Right ventricle myocardium inferior (tissue), 1 donor: ENCODE measurements around the gene INSL6. TPM values are rescaled to one million over a fixed set of nuclear protein-coding genes. Genes with fewer than 3 reads are reported as not detected.
"Not testable (repeated sequence)": the region's sequence is repeated elsewhere in the genome, so short reads cannot be mapped to it uniquely, and the experiment has no call there.

ENCODE experiments used
- ATAC-seq: fragments of 200-7000 bp; cut with Tn5 transposase; one replicate; pipeline ENCODE4 v1.9.1; 2020; ENCODE audit warnings: mild to moderate bottlenecking, moderate library complexity
- DNase-seq: peaks from one replicate; pipeline ENCODE4 v3.0.0; 2021; ENCODE audit errors: missing footprints
- intact Hi-C: fragments of 100-400 bp; cut with DNase I; formaldehyde crosslinking; loops from one replicate; pipeline ENCODE4 v1.11.0; 2022
- long read RNA-seq: library from polyadenylated mRNA; unstranded; transcript quantifications from one replicate; pipeline ENCODE4 v2.0.0, GENCODE V29; 2021
- total RNA-seq: library from RNA; stranded (reverse); fragmentation: NEBNext Ultra II Directional; extraction: Animal tissue kit (Norgen Biotek cat#: 25700); gene quantifications from one replicate; pipeline ENCODE4 v1.2.1, GENCODE V29; 2021
- donor health status: DM: no; HTN: yes; CAD: no; lungs with severe emphysema.

Gene INSL6, protein sequence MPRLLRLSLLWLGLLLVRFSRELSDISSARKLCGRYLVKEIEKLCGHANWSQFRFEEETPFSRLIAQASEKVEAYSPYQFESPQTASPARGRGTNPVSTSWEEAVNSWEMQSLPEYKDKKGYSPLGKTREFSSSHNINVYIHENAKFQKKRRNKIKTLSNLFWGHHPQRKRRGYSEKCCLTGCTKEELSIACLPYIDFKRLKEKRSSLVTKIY
- total RNA-seq, result not detected
- long read RNA-seq, result 0 reads

GRCh38 chr9:5185220-5185840, at the start of gene INSL6:
INSL6 (minus strand) TSS chr9:5185639; CDS start chr9:5185602, 37 bp downstream.
- ATAC-seq, result no peak
- intact Hi-C loops, result loop anchor here (5.0 kb wide), 1 partner anchor 257 kb away; no protein-coding TSS in a partner anchor
- DNase-seq, result peak; percentile 73

GRCh38 chr9:5231212-5231611, 45.8 kb upstream of the INSL6 start, which contains the start of gene INSL4:
INSL4 (plus strand) TSS chr9:5231419; CDS start chr9:5231524, 105 bp downstream.
- DNase-seq (no peak), ATAC-seq (no peak)
- intact Hi-C loops, result no loop called here

- intact Hi-C loops, result no loop called here
- ATAC-seq (no peak), DNase-seq (no peak)
Observed at GRCh38 chr9:5230554-5230953, 45.1 kb upstream of the INSL6 start.

DNA sequence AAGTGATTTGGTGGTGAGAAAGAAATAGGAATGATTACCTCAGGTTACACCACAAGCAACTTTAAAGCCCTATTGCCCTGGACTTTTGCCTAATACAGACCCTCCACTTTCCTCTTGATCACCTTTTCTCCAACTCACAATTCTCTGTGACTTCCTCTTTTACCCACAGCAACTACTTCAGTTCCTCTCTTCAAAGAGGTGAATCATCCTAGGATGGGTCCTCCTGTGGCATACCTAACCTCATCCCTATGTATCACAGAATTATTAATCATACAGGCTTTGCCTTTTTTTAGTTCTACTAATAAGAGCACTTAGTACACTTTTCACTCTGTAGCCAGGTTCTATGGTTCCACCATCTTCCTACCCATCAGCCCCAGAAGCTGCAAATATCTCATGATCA, 19.6 kb upstream of the INSL6 start:
- intact Hi-C loops, result no loop called here
- ATAC-seq, result no peak
- DNase-seq, result no peak

DNA sequence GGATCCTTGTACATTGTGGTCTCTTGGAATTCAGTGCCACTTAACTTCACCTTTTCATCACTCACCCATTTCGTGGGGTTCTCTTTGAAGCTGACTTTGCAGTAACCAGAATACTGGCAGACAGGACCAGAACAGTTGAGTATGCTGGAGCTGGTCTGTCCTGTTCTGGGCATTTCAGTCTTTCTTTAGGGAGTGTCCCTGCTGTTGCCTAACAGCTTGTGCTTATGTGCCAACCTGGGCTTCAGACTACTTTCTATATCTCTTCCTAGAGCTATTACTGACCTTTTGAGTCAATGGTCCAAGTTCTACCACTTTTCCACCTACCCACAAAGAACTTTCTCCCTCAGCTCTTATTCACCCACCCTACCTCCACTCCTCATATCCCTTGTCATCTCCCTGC, 10.0 kb upstream of the INSL6 start:
- DNase-seq (no peak), ATAC-seq (no peak)
- intact Hi-C loops, result no loop called here

DNA sequence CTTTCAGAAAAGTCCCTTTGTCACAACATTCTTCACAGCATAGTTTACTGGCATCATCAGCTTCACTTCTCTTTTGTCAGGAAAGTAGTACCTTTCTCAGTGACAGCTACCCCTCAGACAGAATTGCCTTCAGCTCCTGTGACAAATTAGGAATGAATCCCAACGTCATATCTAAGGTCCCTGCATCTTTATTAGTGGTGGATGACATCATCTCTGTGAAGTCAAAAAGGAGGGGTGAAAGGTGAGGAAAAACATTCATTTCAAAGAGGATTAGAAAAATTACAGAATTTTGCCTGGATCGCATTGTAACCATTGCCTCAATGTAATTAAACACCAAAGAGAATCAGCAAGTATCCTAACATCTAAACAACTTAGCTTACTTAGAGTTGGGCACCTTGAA, 7.9 kb upstream of the INSL6 start:
- ATAC-seq (no peak), DNase-seq (no peak)
- intact Hi-C loops, result no loop called here

GRCh38 chr9:5191985-5192384, 6.5 kb upstream of the INSL6 start:
- ATAC-seq, result no peak
- DNase-seq, result no peak
- intact Hi-C loops, result no loop called here

DNA sequence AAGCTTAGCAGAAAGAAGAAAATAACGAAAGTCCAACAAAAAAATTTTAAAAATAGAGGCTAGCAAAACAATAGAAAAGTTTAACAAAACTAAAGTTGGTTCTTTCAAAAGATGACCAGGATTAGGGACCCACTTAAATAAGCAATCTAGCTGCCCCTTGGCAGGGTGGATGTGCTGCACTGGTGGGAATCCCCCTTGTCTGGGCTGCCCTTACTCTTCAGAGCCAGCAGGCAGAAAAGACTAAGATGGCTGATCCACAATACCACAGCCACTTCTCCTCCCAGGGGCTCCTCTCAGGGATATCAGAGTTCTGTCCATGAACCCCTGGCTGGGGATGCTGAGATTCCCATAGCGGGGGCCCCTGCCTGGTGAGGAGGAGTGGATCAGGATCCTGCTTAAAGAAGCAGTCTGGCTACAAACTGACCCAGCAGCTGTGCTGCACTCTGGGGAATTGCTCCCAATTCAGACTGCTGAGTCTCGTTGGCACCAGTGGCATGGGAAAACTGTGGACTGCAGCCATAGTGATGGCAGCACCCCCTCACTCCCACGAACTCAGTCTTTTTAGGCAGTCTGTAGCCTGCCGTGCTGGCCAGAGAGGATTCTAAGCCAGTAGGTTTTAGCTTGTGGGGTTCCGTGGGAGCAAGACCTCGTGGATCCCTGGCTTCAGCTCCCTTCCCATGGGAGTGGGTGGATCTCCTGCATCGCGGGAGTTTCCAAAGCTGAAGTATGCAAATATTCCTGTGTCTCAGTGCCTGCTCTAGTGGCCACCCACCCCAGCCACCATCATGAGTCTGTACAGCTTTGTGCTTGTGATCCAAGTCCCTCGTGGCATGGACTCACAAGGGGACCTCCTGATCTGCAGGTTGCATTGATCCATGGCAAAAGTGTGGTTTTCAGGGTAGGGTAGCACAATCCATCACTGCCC, 2.9 kb upstream of the INSL6 start:
- intact Hi-C loops, result loop anchor here (5.0 kb wide), 1 partner anchor 254 kb away; no protein-coding TSS in a partner anchor
- no peak for ATAC-seq
- no peak for DNase-seq

DNA sequence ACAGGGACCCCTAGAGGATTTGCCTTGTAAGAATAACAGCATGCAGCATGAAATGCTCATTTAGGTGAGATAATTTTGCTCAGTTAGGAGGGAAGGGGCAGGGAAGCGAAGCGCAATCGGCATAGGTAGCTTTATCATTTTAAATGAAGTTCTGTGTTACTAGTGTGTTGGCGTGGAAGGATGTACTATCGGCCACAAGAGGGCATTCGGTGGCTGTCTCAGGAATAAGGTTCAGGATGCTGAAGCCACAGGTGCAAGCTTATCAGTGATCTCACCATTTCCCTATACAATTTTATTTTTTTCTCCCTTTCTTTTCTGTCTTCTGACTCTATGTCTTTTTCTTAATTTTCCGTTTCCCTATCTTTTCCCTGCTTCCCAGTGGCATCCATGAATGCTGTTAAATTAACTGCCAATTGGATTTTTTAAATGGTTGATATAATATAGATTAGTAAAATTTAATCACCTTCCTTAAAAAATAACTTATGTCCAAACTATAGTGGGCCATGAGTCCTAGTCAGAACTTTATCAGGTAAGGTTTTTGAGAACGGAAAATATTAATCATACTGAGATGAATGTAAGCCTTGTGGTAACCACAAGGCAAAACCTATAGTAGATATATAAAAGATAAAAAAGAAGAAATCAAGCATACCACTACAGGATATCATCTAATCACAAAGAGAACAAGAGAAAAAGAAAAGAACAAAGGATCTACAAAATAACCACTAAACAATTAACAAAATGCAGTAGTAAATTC, 1.2 kb upstream of the INSL6 start:
- DNase-seq (no peak), ATAC-seq (peak; percentile 60)
- intact Hi-C loops, result loop anchor here (2.0 to 5.0 kb wide), 2 partner anchors 256 to 414 kb away; no protein-coding TSS in a partner anchor

DNA sequence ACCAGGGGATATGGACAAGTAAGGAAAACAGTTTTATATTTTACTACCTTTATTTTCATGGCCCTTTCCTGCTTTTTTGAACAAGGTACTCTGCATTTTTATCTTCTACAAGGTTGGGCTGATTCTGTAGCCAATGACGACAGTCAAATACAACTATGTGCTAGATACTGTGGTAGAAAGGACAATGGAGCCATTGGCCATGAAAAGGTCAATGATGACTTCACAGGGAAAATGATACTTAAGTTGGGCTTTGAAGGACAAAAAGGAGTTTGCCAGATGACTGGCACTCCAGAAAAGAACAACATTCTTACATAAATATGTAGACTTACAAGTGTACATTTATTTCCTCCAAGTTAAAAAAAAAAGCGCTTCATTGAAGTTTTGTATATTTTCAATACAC, 663 bp downstream of the INSL6 start:
- intact Hi-C loops, result loop anchor here (5.0 kb wide), 1 partner anchor 258 kb away; no protein-coding TSS in a partner anchor
- no peak for ATAC-seq
- no peak for DNase-seq

- DNase-seq, ATAC-seq: not testable (repeated sequence)
Observed at GRCh38 chr9:5180631-5181030, 4.8 kb downstream of the INSL6 start.

GRCh38 chr9:5178126-5178805, 7.2 kb downstream of the INSL6 start:
- intact Hi-C loops, result no loop called here
- DNase-seq (no peak), ATAC-seq (no peak)

More at GRCh38 chr9:5180631-5181030, 4.8 kb downstream of the INSL6 start:
- intact Hi-C loops, result not testable (repeated sequence)

DNA sequence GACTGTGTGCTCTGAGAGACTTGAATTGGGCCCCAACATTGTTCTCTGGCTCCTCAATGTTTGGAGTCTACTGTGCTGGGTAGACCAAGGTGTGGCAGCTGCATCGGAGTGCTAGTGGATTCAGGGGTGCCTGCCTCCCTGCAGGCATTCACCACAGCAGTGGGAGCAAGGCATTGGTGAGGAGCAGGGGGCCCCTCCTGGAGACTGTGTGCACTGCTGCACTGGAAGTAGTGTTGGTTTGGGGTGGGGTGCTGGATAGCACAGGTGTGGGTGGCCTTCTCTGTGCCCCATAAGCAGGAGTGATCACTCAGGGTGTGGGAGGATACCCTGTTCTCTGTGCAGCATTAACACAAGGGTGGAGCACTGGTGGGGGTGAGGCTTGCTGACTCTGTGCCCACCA, 39.2 kb downstream of the INSL6 start:
- intact Hi-C loops, result no loop called here
- ATAC-seq, result no peak
- peak; percentile 50 for DNase-seq

GRCh38 chr9:5144217-5144616, 41.2 kb downstream of the INSL6 start:
- intact Hi-C loops, result no loop called here
- ATAC-seq (no peak), DNase-seq (no peak)

GRCh38 chr9:5140151-5140550, 45.3 kb downstream of the INSL6 start:
- DNase-seq, result no peak
- intact Hi-C loops, result no loop called here
- no peak for ATAC-seq

- no peak for DNase-seq
- ATAC-seq, result no peak
- intact Hi-C loops, result no loop called here
Observed at GRCh38 chr9:5122516-5122915, 62.9 kb downstream of the INSL6 start.

DNA sequence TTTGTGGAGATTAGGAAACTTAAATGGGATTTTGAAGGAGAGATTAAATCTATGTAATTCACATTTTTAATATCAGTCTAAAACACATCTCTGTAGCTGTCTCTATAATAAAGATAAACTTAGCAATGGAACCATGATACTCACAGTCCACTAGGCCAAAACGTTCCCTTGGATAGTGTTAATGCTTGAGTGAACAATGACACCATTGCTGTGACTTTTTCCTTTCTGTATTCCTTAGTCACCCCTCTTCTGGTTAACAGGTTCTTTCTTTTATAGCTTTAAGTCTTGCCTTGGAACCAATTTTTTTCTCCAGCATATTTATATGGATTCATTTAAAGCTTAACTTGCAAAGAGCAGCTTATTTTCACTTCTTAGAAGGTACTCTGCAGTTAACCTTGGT, 63.3 kb downstream of the INSL6 start:
- no peak for DNase-seq
- intact Hi-C loops, result no loop called here
- no peak for ATAC-seq
